ENCODE measurements around the gene NRXN3. TPM values are rescaled to one million over a fixed set of nuclear protein-coding genes. Genes with fewer than 3 reads are reported as not detected.

NRXN3 gene
- total RNA-seq, 1 experiment from 2014 or later: 1.1 TPM

DNA sequence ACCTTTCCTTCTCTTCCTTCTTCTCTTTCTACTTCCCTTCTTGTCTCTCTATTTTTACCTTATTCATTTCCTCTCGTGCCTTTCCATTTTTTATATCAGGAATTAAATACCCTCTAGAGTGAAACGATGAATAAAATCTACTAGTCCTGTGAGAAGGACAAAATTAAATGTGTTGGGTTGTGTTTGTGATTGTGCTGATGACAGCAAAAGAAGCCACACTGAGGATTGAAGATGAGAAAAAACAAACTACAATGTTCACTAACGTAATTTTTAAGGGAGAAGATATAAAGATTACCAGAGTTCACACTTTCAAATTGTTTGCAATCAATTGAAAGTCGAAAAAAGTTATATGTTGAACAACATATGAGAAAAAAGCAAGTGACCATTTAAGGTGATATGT, 1029.0 kb downstream of the NRXN3 start:
- H3K36me3 ChIP-seq (ENCODE audit: low read depth, low read length): no peaks in the 10 kb centered on the region
- intact Hi-C loops (cut with micrococcal nuclease): no loop called here
- no peak overlapping the region for H3K9ac ChIP-seq (ENCODE audit: low read length)
- H3K27ac ChIP-seq (ENCODE audit: low read length): no peak overlapping the region
- H3K4me3 ChIP-seq (ENCODE audit: low read length): no peak overlapping the region
- no TSS peak for BruUV-seq (replicated peaks)
- POLR2A ChIA-PET (ENCODE audit: unreplicated experiment): no interaction called here
- ATAC-seq (no peak), DNase-seq (no peak)
- H3K4me1 ChIP-seq (ENCODE audit: insufficient read depth, low read length): no peaks in the 10 kb centered on the region
- CTCF ChIA-PET: no interaction called here
- no peaks in the 10 kb centered on the region for H3F3A ChIP-seq (ENCODE audit: low read length, unreplicated experiment)
- H3K79me2 ChIP-seq (ENCODE audit: low read length): no peaks in the 10 kb centered on the region
- H2AFZ ChIP-seq (ENCODE audit: low read length): no peak overlapping the region
- no peaks in the 10 kb centered on the region for H3K9me3 ChIP-seq (ENCODE audit: low read length)
- no peaks in the 10 kb centered on the region for H4K20me1 ChIP-seq (ENCODE audit: low read length)
- no peak overlapping the region for H3K4me2 ChIP-seq (ENCODE audit: low read length)
- no peaks in the 10 kb centered on the region for H3K27me3 ChIP-seq (ENCODE audit: low read length)
- TF ChIP-seq, protein P1, sequence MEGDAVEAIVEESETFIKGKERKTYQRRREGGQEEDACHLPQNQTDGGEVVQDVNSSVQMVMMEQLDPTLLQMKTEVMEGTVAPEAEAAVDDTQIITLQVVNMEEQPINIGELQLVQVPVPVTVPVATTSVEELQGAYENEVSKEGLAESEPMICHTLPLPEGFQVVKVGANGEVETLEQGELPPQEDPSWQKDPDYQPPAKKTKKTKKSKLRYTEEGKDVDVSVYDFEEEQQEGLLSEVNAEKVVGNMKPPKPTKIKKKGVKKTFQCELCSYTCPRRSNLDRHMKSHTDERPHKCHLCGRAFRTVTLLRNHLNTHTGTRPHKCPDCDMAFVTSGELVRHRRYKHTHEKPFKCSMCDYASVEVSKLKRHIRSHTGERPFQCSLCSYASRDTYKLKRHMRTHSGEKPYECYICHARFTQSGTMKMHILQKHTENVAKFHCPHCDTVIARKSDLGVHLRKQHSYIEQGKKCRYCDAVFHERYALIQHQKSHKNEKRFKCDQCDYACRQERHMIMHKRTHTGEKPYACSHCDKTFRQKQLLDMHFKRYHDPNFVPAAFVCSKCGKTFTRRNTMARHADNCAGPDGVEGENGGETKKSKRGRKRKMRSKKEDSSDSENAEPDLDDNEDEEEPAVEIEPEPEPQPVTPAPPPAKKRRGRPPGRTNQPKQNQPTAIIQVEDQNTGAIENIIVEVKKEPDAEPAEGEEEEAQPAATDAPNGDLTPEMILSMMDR (conservative IDR thresholded peaks at IDR 0.05; ENCODE audit: low read depth, low read length): no peak
- TF ChIP-seq EZH2phosphoT487 (IDR thresholded peaks at IDR 0.05; ENCODE audit: borderline replicate concordance, low read length): no peak
- H3K9me2 ChIP-seq (replicated peaks; ENCODE audit: low read length): no peaks in the 10 kb centered on the region

DNA sequence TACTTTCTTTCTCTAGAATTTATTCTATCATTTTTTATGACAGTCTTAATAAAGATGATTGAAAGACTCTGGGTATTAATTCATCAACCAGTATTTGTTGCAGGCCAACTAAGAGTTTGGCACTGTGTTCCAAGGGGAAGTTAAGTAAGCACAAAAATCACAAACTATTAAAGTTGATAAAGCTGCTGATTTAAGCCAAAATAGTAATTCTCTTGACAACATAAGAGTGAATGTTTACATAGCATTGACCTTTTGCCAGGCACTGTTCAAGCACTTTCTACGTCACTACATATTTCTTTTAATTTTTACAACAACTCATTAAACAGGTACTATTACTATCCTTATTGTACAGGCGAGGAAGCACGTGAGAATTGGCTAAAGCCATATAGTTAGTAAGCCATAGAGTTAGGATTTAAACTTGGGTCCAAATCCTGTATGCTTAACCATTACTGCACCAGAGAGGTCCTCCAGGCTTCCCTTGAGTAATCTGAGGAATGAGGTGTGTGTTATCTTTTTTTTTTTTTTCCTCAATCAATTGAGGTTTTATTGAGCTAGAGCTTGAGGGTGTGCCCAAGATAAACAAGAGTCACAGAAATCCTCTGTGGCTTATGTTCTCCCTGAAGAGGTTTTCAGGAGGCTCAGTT, 1031.5 kb downstream of the NRXN3 start:
- no peaks in the 10 kb centered on the region for H3K9me3 ChIP-seq (ENCODE audit: low read length)
- intact Hi-C loops (cut with micrococcal nuclease): loop anchor here (5.0 kb wide), 3 partner anchors 189 to 234 kb away; no protein-coding TSS in a partner anchor
- H3K4me1 ChIP-seq (ENCODE audit: insufficient read depth, low read length): no peaks in the 10 kb centered on the region
- no peaks in the 10 kb centered on the region for H3K36me3 ChIP-seq (ENCODE audit: low read depth, low read length)
- ATAC-seq: peak; percentile 84
- TF ChIP-seq EZH2 (IDR thresholded peaks at IDR 0.05; ENCODE audit: low read length, unreplicated experiment) (no peak), EZH2phosphoT487 (IDR thresholded peaks at IDR 0.05; ENCODE audit: borderline replicate concordance, low read length) (no peak)
- TF ChIP-seq, protein P1 (conservative IDR thresholded peaks at IDR 0.05; ENCODE audit: low read depth, low read length): no peak
- no peaks in the 10 kb centered on the region for H3K27me3 ChIP-seq (ENCODE audit: low read length)
- H2AFZ ChIP-seq (ENCODE audit: low read length): no peak overlapping the region
- ChIA-PET CTCF (interaction anchor here (0.6 kb wide), 3 partner anchors 208 to 505 kb away, joined by 4 read pairs; no protein-coding TSS in a partner anchor), POLR2A (ENCODE audit: unreplicated experiment) (interaction anchor here (0.6 kb wide), 2 partner anchors 77 to 232 kb away, joined by 4 to 6 read pairs; no protein-coding TSS in a partner anchor)
- no peak overlapping the region for H3K4me2 ChIP-seq (ENCODE audit: low read length)
- no peaks in the 10 kb centered on the region for H4K20me1 ChIP-seq (ENCODE audit: low read length)
- DNase-seq: peak; percentile 23
- BruUV-seq (replicated peaks): no TSS peak
- no peaks in the 10 kb centered on the region for H3K79me2 ChIP-seq (ENCODE audit: low read length)
- H3K9me2 ChIP-seq (replicated peaks; ENCODE audit: low read length): no peaks in the 10 kb centered on the region
- no peaks in the 10 kb centered on the region for H3F3A ChIP-seq (ENCODE audit: low read length, unreplicated experiment)
- H3K4me3 ChIP-seq (ENCODE audit: low read length): no peak overlapping the region
- no peak overlapping the region for H3K27ac ChIP-seq (ENCODE audit: low read length)
- H3K9ac ChIP-seq (ENCODE audit: low read length): no peak overlapping the region

DNA sequence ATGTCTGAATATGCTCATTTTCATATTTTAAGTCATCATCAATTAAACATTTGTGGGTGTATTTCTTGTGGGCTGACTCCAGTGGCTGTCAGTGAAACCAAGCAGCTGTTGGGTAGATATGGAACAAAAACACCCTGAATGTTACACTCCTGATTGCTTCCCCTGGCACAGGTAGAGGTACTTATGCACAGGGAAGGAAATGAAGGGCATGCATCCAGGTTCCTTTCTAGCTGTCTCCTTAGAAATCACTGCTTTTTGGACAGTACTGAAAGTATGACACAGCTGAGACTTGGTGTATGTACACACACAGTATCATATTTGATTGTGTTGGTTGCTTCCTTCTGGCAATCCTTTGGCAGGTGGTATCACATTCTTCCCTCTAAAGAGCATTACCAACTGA, 1034.4 kb downstream of the NRXN3 start:
- Histone ChIP-seq H3K27ac (ENCODE audit: low read length) (no peak overlapping the region), H3K4me1 (ENCODE audit: insufficient read depth, low read length) (no peaks in the 10 kb centered on the region), H3K9me3 (ENCODE audit: low read length) (no peaks in the 10 kb centered on the region), H3K79me2 (ENCODE audit: low read length) (no peaks in the 10 kb centered on the region), H3K27me3 (ENCODE audit: low read length) (peaks cover 6% of the 10 kb centered on the region; the same call in 1 of the 2 replicates), H4K20me1 (ENCODE audit: low read length) (no peaks in the 10 kb centered on the region), H3K9ac (ENCODE audit: low read length) (no peak overlapping the region), H3K36me3 (ENCODE audit: low read depth, low read length) (no peaks in the 10 kb centered on the region), H3K4me3 (ENCODE audit: low read length) (no peak overlapping the region), H2AFZ (ENCODE audit: low read length) (no peak overlapping the region), H3F3A (ENCODE audit: low read length, unreplicated experiment) (no peaks in the 10 kb centered on the region), H3K4me2 (ENCODE audit: low read length) (no peak overlapping the region), H3K9me2 (replicated peaks; ENCODE audit: low read length) (no peaks in the 10 kb centered on the region)
- DNase-seq (no peak), ATAC-seq (no peak)
- BruUV-seq (replicated peaks): no TSS peak
- TF ChIP-seq EZH2 (IDR thresholded peaks at IDR 0.05; ENCODE audit: low read length, unreplicated experiment) (no peak), EZH2phosphoT487 (IDR thresholded peaks at IDR 0.05; ENCODE audit: borderline replicate concordance, low read length) (no peak)
- TF ChIP-seq, protein P1 (conservative IDR thresholded peaks at IDR 0.05; ENCODE audit: low read depth, low read length): no peak
- intact Hi-C loops (cut with micrococcal nuclease): loop anchor here (5.0 kb wide), 3 partner anchors 192 to 237 kb away; no protein-coding TSS in a partner anchor
- ChIA-PET CTCF (no interaction called here), POLR2A (ENCODE audit: unreplicated experiment) (no interaction called here)
